ENCODE data around the gene NT5C2.
"Not testable (repeated sequence)": the region's sequence is repeated elsewhere in the genome, so short reads cannot be mapped to it uniquely, and the experiment has no call there.

Gene NT5C2

DNA sequence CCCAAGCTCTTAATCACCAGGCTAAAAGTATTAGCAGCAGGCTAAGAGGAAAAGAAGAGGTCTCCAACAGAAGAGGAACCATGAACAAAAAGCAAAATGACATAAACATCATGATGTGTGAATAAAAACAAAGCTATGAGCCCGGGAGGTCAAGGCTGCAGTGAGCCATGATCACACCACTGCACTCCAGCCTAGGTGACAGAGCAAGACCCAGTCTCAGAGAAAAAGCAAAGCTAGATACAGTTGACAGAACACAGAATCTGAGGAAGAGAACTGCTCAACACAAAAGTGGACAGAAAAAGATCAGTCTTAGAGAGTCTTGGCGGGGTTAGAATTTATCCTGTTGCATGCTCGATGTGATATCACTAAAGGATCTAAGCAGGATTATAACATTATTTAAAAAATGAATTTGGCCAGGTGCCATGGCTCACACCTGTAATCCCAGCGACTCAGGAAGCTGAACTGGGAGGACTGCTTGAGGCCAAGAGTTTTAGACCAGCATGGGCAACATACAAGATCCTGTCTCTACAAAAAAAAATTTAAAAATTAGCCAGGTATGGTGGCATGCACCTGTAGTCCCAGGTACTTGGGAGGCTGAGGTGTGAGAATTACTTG is 37.5 kb downstream of the NT5C2 start:
- DNase-seq: no peak

DNA sequence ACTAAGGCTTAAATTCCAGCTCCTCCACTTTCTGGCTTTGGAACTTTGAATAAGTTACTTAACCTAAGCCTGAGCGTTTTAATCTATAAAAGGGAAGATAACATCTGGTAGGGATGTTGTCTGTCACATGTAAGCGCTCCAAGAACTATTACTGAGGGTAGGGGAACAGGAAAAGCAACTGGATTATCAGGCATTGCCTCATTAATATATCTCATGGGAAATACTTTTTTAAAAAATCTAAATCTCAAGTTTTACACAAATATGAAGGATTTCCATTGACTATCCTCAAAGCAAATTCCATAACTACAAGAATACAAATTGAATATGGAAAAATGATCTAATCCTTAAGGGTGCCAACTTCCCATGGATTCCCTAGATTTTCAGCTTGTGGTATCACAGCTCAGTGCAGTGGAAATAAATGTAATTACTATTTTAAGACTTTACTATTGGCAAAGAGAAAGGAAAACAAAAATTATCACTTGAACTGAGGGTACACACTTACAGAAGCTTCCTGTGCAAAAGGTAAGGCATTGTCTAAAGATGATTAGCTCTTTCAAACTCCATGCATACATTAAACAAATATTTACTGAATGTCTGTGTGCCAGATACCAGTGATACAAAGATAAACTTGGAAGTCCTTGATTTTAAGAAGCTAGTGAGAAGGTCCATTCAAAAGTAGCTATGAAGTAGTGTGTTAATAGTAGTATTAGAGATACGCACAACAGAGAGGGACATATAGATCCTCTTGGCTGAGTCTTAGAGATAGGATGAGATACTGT is 38.4 kb downstream of the NT5C2 start:
- DNase-seq: no peak

DNA sequence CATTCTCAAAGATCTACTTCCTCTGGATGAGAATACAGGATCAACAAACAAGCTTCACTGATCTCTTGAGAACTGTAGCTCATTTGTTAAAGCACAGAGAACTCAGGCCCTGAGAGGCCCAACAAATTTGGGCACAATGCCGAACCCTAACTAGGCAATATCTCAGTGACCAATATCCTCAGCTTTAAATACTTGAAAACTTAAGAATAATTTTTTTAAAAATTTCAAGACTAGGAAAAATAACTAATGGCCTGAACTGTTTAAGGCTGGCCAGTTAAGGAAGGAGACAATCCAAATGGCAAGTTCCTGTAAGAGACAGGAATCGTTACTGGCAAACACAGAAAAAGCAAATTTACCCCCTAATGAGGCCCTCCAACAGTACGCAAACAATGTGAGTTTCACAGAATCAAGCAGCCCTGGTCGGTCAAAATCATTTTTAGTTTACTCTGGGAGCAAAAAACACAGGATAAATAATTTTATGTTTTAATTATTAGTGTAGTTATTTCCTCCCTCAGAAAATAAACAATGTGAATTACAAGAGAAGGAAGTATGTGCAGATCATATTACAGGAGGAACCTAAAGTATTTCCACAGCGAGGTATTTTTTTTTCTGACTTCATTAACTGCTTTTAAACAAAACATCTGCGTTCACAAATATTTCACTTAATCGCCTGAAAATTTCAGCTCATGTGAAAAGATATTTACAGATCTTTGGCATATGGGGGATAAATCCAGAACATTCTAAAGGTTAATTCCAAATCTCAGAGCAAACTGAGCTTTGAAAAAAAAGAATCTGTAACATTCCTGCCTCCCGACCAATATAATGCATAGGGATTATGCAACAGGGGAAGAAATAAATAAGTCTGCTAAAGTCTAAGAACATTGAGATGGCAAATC is 39.5 kb downstream of the NT5C2 start:
- DNase-seq: no peak

DNA sequence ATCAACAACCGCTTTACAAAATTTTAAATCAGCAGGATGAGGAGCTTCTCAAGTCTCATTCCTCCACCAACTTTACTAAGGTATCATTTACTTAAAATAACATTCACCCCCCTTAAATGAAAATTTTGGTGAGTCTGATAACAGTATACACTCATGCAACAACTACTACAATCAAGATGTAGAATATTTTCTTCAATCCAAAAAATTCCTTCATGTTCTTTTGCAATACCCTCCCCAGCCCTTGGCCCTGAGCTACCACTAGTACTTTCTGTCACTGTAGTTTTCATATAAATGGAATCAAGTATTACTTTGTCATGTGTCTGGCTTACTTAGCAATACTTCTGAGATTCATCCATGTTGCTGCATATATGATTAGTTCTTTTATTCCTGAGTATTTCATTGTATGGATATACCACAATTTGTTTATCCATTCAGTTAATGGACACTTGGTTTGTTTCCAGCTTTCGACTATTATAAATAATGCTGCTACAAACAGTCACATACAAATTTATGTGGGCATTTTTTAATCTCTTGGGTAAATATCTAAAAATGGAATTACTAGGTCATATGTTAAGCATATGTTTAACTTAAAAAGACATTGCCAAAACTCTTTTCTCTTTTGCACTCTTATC is 43.0 kb downstream of the NT5C2 start:
- no peak for DNase-seq

DNA sequence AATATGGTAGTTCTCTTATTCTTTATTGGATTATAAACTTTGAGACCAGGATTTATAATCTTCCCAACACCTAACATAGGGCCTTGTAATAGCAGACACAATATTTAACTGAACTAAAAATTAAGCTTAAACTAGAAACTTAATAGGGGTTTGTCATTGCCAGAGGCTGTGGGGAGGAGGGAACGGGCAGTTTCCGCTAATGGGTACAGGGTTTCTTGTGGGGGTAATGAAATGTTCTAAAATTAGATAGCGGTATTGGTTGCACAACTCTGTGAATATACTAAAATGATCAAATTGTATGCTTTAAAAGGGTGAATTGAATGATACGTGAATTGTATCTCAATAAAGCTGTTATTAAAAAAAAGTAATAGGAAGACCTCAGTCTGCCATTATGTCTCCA is 45.4 kb downstream of the NT5C2 start:
- no peak for DNase-seq

DNA sequence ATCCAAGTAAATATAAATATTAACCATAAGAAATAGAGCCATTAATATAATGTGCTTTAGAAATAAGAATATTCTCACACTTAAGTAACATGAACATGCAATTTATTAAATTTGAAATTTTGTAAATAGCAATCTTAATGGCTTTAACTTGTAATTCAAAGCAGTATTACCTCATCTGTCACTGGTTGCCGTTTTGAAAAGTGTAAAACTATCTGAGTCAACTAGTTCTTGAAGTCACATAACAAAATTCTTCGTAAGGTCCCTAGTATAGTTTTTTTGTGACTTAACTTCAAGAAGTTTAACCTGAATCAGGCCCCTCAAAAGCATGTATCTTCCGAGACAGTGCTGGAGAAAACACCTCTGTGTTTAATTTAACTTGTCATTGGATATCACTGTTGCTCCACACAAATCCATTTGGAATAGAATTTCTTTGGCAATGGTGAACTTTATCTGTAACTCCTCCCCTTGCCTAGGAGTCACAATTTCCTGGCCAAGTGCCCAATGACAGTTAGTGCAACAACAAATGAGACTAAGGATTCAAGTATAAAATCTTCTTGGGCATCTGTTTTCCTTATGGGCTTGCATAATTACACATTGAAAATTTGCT is 47.1 kb downstream of the NT5C2 start:
- no peak for DNase-seq

GRCh38 chr10:103145046-103145445 is 48.0 kb downstream of the NT5C2 start:
- DNase-seq: no peak

- no peak for DNase-seq
Measured at GRCh38 chr10:103144041-103144440, 49.0 kb downstream of the NT5C2 start.

- not testable (repeated sequence) for DNase-seq
Measured at GRCh38 chr10:103143641-103144040, 49.4 kb downstream of the NT5C2 start.

DNA sequence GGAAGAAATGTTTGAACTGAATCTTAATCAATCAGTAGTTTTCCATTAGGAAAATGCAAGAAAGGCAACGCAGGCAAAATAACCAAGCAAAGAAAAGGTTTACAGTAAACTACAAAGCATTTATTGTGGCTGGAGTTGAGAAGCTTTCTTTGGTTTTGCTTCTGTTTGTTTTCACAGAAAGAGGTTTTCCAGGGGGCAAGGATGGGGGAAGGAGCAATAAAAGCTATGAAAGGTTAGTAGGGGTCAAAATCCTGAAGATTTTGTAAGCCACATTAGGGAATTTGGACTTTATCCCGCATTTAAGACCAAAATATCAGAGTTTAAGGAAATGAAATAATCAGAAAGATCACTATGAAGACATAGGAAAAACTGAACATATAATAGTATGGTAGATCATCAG is 51.1 kb downstream of the NT5C2 start:
- DNase-seq: no peak

DNA sequence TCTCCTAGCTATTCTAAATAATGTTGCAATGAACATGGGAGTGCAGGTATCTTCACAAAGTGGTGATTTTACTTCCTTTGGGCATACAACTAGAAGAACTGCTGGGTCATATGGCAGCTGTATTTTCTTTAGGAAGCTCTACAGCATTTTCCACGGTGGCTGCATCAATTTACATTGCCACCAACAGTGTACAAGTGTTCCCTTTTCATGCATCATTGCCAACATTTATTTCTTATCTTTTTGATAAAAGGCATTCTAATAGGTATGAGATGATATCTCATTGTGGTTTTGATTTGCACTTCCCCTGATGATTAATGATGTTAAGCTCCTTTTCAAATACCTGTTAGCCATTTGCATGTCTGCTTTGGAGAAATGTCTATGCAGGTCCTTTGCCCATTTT is 52.6 kb downstream of the NT5C2 start:
- no peak for DNase-seq

GRCh38 chr10:103139803-103140202 is 53.3 kb downstream of the NT5C2 start:
- no peak for DNase-seq

- DNase-seq: not testable (repeated sequence)
Measured at GRCh38 chr10:103135168-103135567, 57.9 kb downstream of the NT5C2 start.

- DNase-seq: no peak
Measured at GRCh38 chr10:103130910-103131309, 62.2 kb downstream of the NT5C2 start.

DNA sequence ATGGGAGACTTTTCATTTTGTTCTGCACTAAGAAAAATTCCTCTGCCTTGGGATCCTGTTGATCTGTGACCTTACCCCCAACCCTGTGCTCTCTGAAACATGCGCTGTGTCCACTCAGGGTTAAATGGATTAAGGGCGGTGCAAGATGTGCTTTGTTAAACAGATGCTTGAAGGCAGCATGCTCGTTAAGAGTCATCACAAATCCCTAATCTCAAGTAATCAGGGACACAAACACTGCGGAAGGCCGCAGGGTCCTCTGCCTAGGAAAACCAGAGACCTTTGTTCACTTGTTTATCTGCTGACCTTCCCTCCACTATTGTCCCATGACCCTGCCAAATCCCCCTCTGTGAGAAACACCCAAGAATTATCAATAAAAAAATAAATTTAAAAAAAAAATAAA is 62.9 kb downstream of the NT5C2 start:
- not testable (repeated sequence) for DNase-seq

GRCh38 chr10:103127241-103127640 is 65.8 kb downstream of the NT5C2 start:
- no peak for DNase-seq

DNA sequence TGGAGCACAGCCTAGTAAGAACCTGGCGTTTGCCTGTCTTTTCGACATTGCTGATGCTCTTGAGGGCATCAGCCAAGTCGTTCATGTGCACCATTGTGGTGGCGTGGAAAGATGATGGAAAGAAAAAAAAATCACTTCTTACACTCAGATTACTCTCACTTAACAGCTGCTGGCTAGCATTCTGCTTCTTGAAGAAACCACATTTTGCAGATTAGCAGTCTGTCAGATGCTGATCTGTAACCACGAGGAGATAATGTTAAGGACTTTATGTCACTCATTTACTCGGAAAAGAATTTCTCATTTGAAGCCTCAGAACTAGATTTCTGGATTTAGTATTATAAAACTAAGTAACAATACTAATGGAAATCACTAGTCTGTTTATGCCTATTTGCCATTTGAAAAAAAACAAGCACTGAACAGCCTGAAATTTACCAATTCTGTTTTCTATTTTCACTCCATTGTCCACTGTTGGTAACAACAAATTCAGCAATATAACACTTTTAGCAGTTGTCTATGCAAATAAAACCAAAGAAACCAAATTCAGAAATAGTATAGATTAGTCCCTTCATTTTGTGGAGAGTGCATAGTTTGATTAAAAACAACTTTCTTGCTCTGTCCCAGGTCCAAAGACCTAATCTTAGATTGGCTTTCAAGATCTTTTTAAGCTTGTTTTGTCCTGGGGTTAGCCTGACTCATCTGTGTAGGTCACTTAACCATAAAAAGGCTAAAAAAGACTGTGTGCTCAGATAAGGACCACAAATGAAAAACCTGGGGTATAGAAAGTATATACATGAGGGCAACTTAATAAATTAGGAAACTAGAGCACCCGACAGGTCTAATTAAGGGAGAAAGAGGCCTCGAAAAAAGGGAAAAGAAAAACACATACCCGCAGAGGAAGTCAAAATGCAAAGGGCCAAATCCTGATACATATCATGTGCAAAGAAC is 67.5 kb downstream of the NT5C2 start:
- DNase-seq: no peak

GRCh38 chr10:103124420-103125096 is 68.5 kb downstream of the NT5C2 start:
- no peak for DNase-seq

DNA sequence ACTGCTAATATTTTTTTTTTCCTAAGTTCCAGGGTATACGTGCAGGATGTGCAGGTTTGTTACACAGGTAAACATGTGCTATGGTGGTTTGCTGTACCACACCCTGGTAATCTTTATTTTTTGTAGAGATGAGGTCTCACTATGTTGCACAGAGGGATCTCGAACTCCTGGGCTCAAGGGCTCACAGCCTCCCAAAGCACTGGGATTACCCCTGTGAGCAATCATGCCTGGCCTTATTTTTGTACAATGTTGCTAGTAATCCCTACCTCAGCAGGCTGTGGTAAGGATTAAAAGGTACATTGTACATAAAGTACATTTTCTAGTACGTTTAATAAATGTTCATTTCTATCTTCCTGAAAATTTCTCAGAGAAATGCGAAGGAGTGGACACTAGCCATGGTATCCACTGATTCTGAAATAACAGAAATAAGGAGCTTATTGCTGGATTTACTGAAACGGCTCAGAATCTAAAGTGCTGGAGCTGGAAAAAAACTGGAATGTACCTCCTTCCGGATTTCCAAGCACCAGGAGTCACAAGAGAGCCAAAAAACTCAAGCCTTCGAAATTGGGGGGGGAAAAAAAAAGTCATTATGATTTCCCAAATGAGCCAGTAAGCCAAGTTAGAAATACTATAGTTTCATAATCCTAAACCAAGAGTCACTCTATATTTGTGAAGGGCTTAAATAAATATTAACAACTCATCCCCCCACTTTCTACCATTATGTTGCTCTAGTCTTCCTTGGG is 69.6 kb downstream of the NT5C2 start:
- DNase-seq: no peak
